Measurements from ENCODE around the gene SLC5A1.

Gene SLC5A1

GRCh38 chr22:32112380-32112779 is 69.3 kb downstream of the SLC5A1 start:
- TF ChIP-seq CTCF (IDR thresholded peaks at IDR 0.05; ENCODE audit: insufficient read depth, low read length, missing control alignments) = no peak
- no peak overlapping the region for H3K4me3 ChIP-seq (ENCODE audit: low read depth, low read length)
- ChIA-PET POLR2A (no interaction called here), CTCF (no interaction called here)
- DNase-seq (ENCODE audit: low read depth, low spot score) = no peak

- TF ChIP-seq CTCF (IDR thresholded peaks at IDR 0.05; ENCODE audit: insufficient read depth, low read length, missing control alignments) = no peak
- DNase-seq (ENCODE audit: low read depth, low spot score) = no peak
- H3K4me3 ChIP-seq (ENCODE audit: low read depth, low read length) = no peak overlapping the region
- POLR2A ChIA-PET = no interaction called here
- CTCF ChIA-PET = no interaction called here
These were observed 76.6 kb downstream of the SLC5A1 start for GRCh38 chr22:32119568-32120235.

GRCh38 chr22:32120603-32121002 is 77.5 kb downstream of the SLC5A1 start:
- H3K4me3 ChIP-seq (ENCODE audit: low read depth, low read length) = no peak overlapping the region
- CTCF ChIA-PET = no interaction called here
- DNase-seq (ENCODE audit: low read depth, low spot score) = no peak
- TF ChIP-seq CTCF (IDR thresholded peaks at IDR 0.05; ENCODE audit: insufficient read depth, low read length, missing control alignments) = no peak
- POLR2A ChIA-PET = no interaction called here

- CTCF ChIA-PET = no interaction called here
- POLR2A ChIA-PET = no interaction called here
- no peak overlapping the region for H3K4me3 ChIP-seq (ENCODE audit: low read depth, low read length)
- DNase-seq (ENCODE audit: low read depth, low spot score) = no peak
- TF ChIP-seq CTCF (IDR thresholded peaks at IDR 0.05; ENCODE audit: insufficient read depth, low read length, missing control alignments) = no peak
These were observed 79.8 kb downstream of the SLC5A1 start for GRCh38 chr22:32122899-32123298.

GRCh38 chr22:32123657-32124056 is 80.6 kb downstream of the SLC5A1 start:
- TF ChIP-seq CTCF (IDR thresholded peaks at IDR 0.05; ENCODE audit: insufficient read depth, low read length, missing control alignments) = no peak
- POLR2A ChIA-PET = no interaction called here
- no peak for DNase-seq (ENCODE audit: low read depth, low spot score)
- CTCF ChIA-PET = no interaction called here
- no peak overlapping the region for H3K4me3 ChIP-seq (ENCODE audit: low read depth, low read length)

- no peak for TF ChIP-seq CTCF (IDR thresholded peaks at IDR 0.05; ENCODE audit: insufficient read depth, low read length, missing control alignments)
- H3K4me3 ChIP-seq (ENCODE audit: low read depth, low read length) = no peak overlapping the region
- DNase-seq (ENCODE audit: low read depth, low spot score) = no peak
- POLR2A ChIA-PET = no interaction called here
- CTCF ChIA-PET = no interaction called here
These were observed 84.8 kb downstream of the SLC5A1 start for GRCh38 chr22:32127904-32128303.
